ENCODE measurements around the gene FAM98A. TPM values are rescaled to one million over a fixed set of nuclear protein-coding genes. Genes with fewer than 3 reads are reported as not detected.
A peak's percentile ranks its signal among the peaks of the same experiment; 100 is the strongest.

The FAM98A gene
- total and polyA plus RNA-seq, 9 of the 15 experiments (the other 6 are each of a cell fraction or from before 2014, with no cell fraction given) = 16.5 to 238 (median 44.6) TPM

DNA sequence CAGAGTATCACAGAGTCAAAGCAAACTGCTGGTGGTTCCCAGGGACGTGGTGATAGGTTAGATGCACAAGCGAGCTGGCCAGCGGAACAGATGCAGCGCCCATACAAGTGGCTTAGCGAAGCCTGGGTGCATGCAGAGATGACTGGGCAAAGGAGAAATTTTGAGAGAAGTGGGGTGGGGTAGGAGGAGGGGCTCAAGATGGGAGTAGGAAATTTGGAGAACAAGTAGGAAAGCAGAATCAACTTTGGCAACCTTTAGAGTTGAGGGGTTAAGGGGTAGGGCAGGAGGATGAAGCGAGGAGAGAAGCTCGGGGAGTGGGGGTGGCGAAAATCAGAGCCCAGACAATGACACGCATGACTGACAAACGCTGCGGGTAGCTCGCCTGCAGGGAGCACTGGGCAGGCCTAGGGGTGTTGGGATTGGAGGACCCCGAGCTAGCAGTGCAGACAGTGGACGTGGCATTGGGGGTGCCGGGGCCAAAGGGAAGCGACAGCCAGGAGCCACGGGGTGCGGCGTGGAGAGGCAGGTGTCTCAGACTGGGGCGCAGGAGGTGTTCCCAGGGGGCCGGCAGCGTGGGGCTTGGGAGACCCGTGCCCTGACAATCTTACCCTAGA is 431 bp downstream of the FAM98A start (continued):
- TF ChIP-seq, protein P1, sequence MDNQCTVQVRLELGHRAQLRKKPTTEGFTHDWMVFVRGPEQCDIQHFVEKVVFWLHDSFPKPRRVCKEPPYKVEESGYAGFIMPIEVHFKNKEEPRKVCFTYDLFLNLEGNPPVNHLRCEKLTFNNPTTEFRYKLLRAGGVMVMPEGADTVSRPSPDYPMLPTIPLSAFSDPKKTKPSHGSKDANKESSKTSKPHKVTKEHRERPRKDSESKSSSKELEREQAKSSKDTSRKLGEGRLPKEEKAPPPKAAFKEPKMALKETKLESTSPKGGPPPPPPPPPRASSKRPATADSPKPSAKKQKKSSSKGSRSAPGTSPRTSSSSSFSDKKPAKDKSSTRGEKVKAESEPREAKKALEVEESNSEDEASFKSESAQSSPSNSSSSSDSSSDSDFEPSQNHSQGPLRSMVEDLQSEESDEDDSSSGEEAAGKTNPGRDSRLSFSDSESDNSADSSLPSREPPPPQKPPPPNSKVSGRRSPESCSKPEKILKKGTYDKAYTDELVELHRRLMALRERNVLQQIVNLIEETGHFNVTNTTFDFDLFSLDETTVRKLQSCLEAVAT (IDR thresholded peaks at IDR 0.05) = 0 out of 4 replicates have a peak, but pooled peaks of 1 of the 2 experiments have one; percentile 23
- TF ChIP-seq RBFOX2 (IDR thresholded peaks at IDR 0.05; ENCODE audit: low read depth, low read length) = peak; percentile 80
- no peak for TF ChIP-seq ZNF165 (CRISPR knock-in tag; IDR thresholded peaks at IDR 0.05; ENCODE audit: borderline replicate concordance)
- no peak for TF ChIP-seq PRPF4 (IDR thresholded peaks at IDR 0.05; ENCODE audit: insufficient read depth, low read depth, low read length, poor library complexity, severe bottlenecking)

DNA sequence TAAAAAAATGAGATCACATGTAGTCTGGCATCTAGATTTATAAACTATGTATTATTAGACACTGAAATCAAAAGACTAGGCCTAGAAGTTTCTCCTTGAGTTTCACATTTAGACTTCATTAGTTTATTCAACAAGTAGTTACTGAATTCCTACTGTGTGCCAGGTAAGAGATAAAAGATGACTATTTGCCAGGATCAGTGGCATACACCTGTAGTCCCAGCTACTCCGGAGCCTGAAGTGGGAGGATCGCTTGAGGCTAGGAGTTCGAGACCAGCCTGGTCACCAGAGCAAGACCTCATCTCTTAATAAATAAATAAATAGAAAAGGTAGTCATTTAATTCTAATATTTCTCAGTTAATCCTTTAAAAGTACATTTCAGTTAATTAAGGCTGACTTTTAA is 2.1 kb downstream of the FAM98A start:
- Histone ChIP-seq H3K4me1 (replicated peaks in 1 of 2; ENCODE audit: control insufficient read depth in 2 of 2, insufficient read depth in 2 of 2, low read length in 2 of 2) (peaks cover 2 to 11% of the 10 kb centered on the region in 2 experiments; a peak in 3 of 5 replicates), H3K36me3 (ENCODE audit: control insufficient read depth, insufficient read depth, low read length) (peaks cover 30% of the 10 kb centered on the region), H2AFZ (ENCODE audit: low read depth, low read length) (no peak overlapping the region), H3K79me2 (ENCODE audit: control insufficient read depth, insufficient read depth, low read length) (peaks cover 35% of the 10 kb centered on the region), H3K9me1 (ENCODE audit: control insufficient read depth, insufficient read depth, low read length) (no peaks in the 10 kb centered on the region), H3K9me3 (replicated peaks; ENCODE audit: control insufficient read depth, insufficient read depth, low read depth, low read length) (no peaks in the 10 kb centered on the region), H3K4me3 (no peak overlapping the region), H3K27ac (ENCODE audit: extremely low read depth, low read depth, low read length) (no peak overlapping the region), H3K9ac (ENCODE audit: insufficient read depth in 1 of 2, low read depth in 2 of 2, low read length in 2 of 2) (no peak overlapping the region; a peak in 1 of 4 replicates), H3K27me3 (ENCODE audit: control insufficient read depth in 2 of 2, insufficient read depth in 2 of 2, low read length in 2 of 2) (no peaks in the 10 kb centered on the region), H3K4me2 (ENCODE audit: insufficient read depth, low read length) (peak overlapping the region; percentile 30; the same call in 1 of the 2 replicates), H4K20me1 (replicated peaks; ENCODE audit: control insufficient read depth, insufficient read depth, low read length) (no peaks in the 10 kb centered on the region)
- BruUV-seq (replicated peaks) = no TSS peak
- DNase-seq (ENCODE audit: extremely low read depth in 1 of 4, low spot score in 3 of 4) (no peak), FAIRE-seq (no peak), ATAC-seq (no peak)
- intact Hi-C loops (cut with micrococcal nuclease) (no loop called here), in situ Hi-C loops (cut with MboI) (loop anchor here (25.0 kb wide), 3 partner anchors 185 to 835 kb away; partner anchors contain the start of gene LTBP1)
- ChIA-PET CTCF (ENCODE audit: low intra/inter-chr PET ratio) (no interaction called here), POLR2A (interaction anchor here (0.5 kb wide), 1 partner anchor 10 kb away, joined by 3 read pairs; no protein-coding TSS in a partner anchor)
- TF ChIP-seq OTX1 (CRISPR knock-in tag; IDR thresholded peaks at IDR 0.05) (no peak), RHOXF2B (CRISPR knock-in tag; conservative IDR thresholded peaks at IDR 0.05) (no peak), E2F3 (CRISPR knock-in tag; IDR thresholded peaks at IDR 0.05) (no peak), TAF7 (tag; IDR thresholded peaks at IDR 0.05) (no peak), PTBP1 (IDR thresholded peaks at IDR 0.05; ENCODE audit: low read depth, low read length) (no peak), SMAD3 (CRISPR knock-in tag; conservative IDR thresholded peaks at IDR 0.05) (no peak)
- 58% methylated on average over 3 of the region's 3 CpGs for WGBS (ENCODE audit: insufficient coverage, low coverage, missing lambda C conversion rate)
